Measurements from ENCODE around the gene NDUFV1.
"Not testable (repeated sequence)": the region's sequence is repeated elsewhere in the genome, so short reads cannot be mapped to it uniquely, and the experiment has no call there.

NDUFV1 gene

DNA sequence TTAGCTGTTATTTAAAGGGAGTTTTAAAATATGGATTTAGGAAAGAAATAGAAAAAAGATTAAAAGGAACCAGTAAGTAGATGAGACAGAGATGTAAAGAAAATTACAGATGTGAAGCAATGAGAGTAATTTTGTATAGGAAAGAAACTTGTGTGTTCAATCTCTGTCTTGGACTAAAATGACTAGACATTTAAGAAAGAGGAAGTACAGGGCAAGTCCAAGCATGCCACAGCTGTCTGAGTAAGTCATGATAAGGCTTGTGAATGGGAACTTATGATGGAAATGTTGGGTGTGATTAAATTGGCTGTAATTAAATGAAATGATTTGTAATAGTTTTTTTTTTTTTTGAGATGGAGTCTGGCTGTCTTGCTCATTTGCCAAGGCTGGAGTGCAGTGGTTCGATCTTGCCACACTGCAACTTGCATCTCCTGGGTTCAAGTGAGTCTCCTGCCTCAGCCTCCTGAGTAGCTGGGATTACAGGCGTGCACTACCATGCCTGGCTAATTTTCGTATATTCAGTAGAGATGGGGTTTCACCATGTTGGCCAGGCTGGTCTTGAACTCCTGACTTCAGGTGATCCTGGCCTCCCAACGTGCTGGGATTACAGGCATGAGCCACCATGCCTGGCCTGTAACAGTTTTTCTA lies 49.7 kb downstream of the NDUFV1 start:
- no peak for DNase-seq (ENCODE audit: low read depth)

DNA sequence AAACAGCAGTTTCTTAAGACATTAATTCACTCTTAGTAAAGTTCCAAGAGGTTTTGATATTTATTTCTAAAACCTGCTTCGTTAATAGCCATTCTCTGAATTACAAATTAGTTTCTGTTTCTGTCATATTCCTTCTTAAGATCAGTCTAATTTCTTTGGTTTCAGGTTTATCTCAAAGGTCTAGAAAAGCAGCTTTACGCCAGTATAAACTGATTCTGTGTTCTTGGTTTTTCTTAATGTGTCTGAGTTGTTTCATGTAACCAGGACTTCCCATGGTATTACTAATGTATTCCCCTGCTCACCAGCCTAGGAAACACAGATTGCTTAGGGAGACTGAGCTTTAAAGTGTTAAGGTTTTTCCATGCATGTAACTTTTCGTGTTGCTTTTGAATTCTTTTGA lies 50.6 kb downstream of the NDUFV1 start:
- no peak for DNase-seq (ENCODE audit: low read depth)

- DNase-seq (ENCODE audit: low read depth), result not testable (repeated sequence)
Measured at GRCh38 chr11:67659651-67660165, 53.0 kb downstream of the NDUFV1 start.

- not testable (repeated sequence) for DNase-seq (ENCODE audit: low read depth)
Measured at GRCh38 chr11:67660752-67661151, 54.0 kb downstream of the NDUFV1 start.
